OCI-LY3 (cell line): Measurements from ENCODE around the gene CHST8.

Experiments used
- H2AFZ ChIP-seq: fragments of 200-600, 300-600 bp; shearing (Covaris generic); 2 replicates; pipeline ENCODE4 v1.6.0; 2014; ENCODE audit warnings: antibody characterized with exemption, low read depth, low read length
- H3K27ac ChIP-seq: fragments of 200-600, 300-600 bp; sonication (generic); 2 replicates; pipeline ENCODE4 v1.5.1; 2014; ENCODE audit warnings: mild to moderate bottlenecking, low read length, moderate library complexity, mixed read lengths
- H3K27me3 ChIP-seq: fragments of 200-600, 300-600 bp; sonication (generic); 2 replicates; pipeline ENCODE4 v1.6.1; 2014; ENCODE audit warnings: low read depth, low read length, mixed read lengths
- H3K36me3 ChIP-seq: fragments of 200-600, 300-600 bp; sonication (generic); replicated peaks from 2 replicates; pipeline ENCODE3; 2014; ENCODE audit warnings: low read depth, low read length, mixed read lengths
- H3K4me1 ChIP-seq: fragments of 300-600, 200-600 bp; sonication (generic); 2 replicates; pipeline ENCODE4 v1.6.1; 2014; ENCODE audit warnings: low read length, mixed read lengths
- H3K4me2 ChIP-seq: fragments of 200-600, 300-600 bp; sonication (generic); 2 replicates; pipeline ENCODE4 v1.6.1; 2014; ENCODE audit warnings: low read length, mixed read lengths
- H3K4me3 ChIP-seq: fragments of 300-600, 200-600 bp; sonication (generic); 2 replicates; pipeline ENCODE4 v1.5.1; 2014; ENCODE audit warnings: antibody characterized with exemption, mild to moderate bottlenecking, low read length, moderate library complexity
- H3K79me2 ChIP-seq: fragments of 300-600, 200-600 bp; shearing (Covaris generic); 2 replicates; pipeline ENCODE4 v1.6.1; 2014; ENCODE audit warnings: mild to moderate bottlenecking, low read length, mixed read lengths
- H3K9ac ChIP-seq: fragments of 300-600, 200-600 bp; shearing (Covaris generic); 2 replicates; pipeline ENCODE4 v1.6.0; 2014; ENCODE audit warnings: mild to moderate bottlenecking, low read length, moderate library complexity
- H3K9me3 ChIP-seq: fragments of 200-600, 300-600 bp; shearing (Covaris generic); 2 replicates; pipeline ENCODE4 v1.6.1; 2014; ENCODE audit warnings: low read length, mixed read lengths; ENCODE audit not compliant: insufficient read depth
- H4K20me1 ChIP-seq: fragments of 200-600, 300-600 bp; sonication (generic); 2 replicates; pipeline ENCODE4 v1.6.1; 2016; ENCODE audit warnings: low read length, mixed read lengths; ENCODE audit not compliant: insufficient read depth
- EZH2phosphoT487 ChIP-seq: fragments of 200-600 bp; shearing (Covaris generic); IDR thresholded peaks from 2 replicates; pipeline ENCODE4 v1.6.1; 2018; ENCODE audit warnings: antibody characterized with exemption, mixed run types, low read depth
- TF ChIP-seq, protein P1 (sequence below): fragments of 200-600, 300-600 bp; sonication (generic); IDR thresholded peaks from 2 replicates; pipeline ENCODE4 v1.5.1; 2014; ENCODE audit warnings: antibody characterized with exemption, low read length, low read depth

The CHST8 gene

DNA sequence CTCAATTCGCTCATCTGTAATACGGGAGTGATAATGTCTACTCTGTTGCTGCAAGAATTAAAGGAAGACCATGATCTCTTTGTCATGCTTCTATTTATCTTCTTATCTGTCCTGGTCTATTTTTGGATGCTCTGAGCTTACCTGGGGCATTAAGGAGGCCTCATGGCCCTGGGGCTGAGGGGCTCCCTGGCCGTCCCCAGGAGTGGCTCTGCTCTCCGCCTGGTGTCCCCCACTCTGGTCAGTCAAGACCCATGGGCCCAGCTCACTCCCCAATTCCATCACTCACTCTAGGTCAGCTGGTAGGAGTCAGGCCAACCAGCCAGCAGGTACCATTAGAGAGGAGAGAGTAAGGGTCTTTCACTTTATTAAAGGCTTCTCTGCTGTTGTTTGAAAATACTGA lies 1.1 kb upstream of the CHST8 start:
- Histone ChIP-seq H3K4me1 (no peaks in the 10 kb centered on the region), H3K27ac (no peak overlapping the region), H3K4me2 (no peak overlapping the region), H3K9ac (no peak overlapping the region), H3K27me3 (no peaks in the 10 kb centered on the region), H3K4me3 (no peak overlapping the region), H3K9me3 (no peaks in the 10 kb centered on the region), H2AFZ (no peak overlapping the region), H4K20me1 (no peaks in the 10 kb centered on the region), H3K79me2 (no peaks in the 10 kb centered on the region), H3K36me3 (no peaks in the 10 kb centered on the region)
- TF ChIP-seq, protein P1, sequence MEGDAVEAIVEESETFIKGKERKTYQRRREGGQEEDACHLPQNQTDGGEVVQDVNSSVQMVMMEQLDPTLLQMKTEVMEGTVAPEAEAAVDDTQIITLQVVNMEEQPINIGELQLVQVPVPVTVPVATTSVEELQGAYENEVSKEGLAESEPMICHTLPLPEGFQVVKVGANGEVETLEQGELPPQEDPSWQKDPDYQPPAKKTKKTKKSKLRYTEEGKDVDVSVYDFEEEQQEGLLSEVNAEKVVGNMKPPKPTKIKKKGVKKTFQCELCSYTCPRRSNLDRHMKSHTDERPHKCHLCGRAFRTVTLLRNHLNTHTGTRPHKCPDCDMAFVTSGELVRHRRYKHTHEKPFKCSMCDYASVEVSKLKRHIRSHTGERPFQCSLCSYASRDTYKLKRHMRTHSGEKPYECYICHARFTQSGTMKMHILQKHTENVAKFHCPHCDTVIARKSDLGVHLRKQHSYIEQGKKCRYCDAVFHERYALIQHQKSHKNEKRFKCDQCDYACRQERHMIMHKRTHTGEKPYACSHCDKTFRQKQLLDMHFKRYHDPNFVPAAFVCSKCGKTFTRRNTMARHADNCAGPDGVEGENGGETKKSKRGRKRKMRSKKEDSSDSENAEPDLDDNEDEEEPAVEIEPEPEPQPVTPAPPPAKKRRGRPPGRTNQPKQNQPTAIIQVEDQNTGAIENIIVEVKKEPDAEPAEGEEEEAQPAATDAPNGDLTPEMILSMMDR = no peak
- TF ChIP-seq EZH2phosphoT487 = no peak

GRCh38 chr19:33621065-33621785 lies 528 bp upstream of the CHST8 start:
- H3K27me3 ChIP-seq = no peaks in the 10 kb centered on the region
- no peak overlapping the region for H3K27ac ChIP-seq
- H4K20me1 ChIP-seq = no peaks in the 10 kb centered on the region
- TF ChIP-seq, protein P1 = no peak
- TF ChIP-seq EZH2phosphoT487 = no peak
- H3K9me3 ChIP-seq = no peaks in the 10 kb centered on the region
- no peak overlapping the region for H3K4me2 ChIP-seq
- no peak overlapping the region for H3K4me3 ChIP-seq
- no peak overlapping the region for H2AFZ ChIP-seq
- H3K36me3 ChIP-seq = no peaks in the 10 kb centered on the region
- no peak overlapping the region for H3K9ac ChIP-seq
- no peaks in the 10 kb centered on the region for H3K4me1 ChIP-seq
- no peaks in the 10 kb centered on the region for H3K79me2 ChIP-seq

- Histone ChIP-seq H4K20me1 (no peaks in the 10 kb centered on the region), H3K4me1 (no peaks in the 10 kb centered on the region), H2AFZ (no peak overlapping the region), H3K9me3 (no peaks in the 10 kb centered on the region), H3K4me3 (no peak overlapping the region), H3K79me2 (no peaks in the 10 kb centered on the region), H3K9ac (no peak overlapping the region), H3K36me3 (no peaks in the 10 kb centered on the region), H3K27ac (no peak overlapping the region), H3K27me3 (no peaks in the 10 kb centered on the region), H3K4me2 (no peak overlapping the region)
- TF ChIP-seq, protein P1 = no peak
- TF ChIP-seq EZH2phosphoT487 = no peak
Observed at GRCh38 chr19:33622505-33622808, 704 bp downstream of the CHST8 start.

- Histone ChIP-seq H3K9me3 (no peaks in the 10 kb centered on the region), H3K4me2 (no peak overlapping the region), H3K27me3 (no peaks in the 10 kb centered on the region), H3K9ac (no peak overlapping the region), H3K27ac (no peak overlapping the region), H3K4me3 (no peak overlapping the region), H3K4me1 (no peaks in the 10 kb centered on the region), H4K20me1 (no peaks in the 10 kb centered on the region), H3K36me3 (no peaks in the 10 kb centered on the region), H2AFZ (no peak overlapping the region), H3K79me2 (no peaks in the 10 kb centered on the region)
- TF ChIP-seq, protein P1 = no peak
- no peak for TF ChIP-seq EZH2phosphoT487
Observed at GRCh38 chr19:33622809-33623511, 1.2 kb downstream of the CHST8 start.
